ENCODE data around the gene TP53INP2. TPM values are rescaled to one million over a fixed set of nuclear protein-coding genes. Genes with fewer than 3 reads are reported as not detected.

TP53INP2 gene
- total RNA-seq, 1 experiment from 2014 or later = 1.8 TPM

- no TSS peak for BruUV-seq (replicated peaks)
- Mint-ChIP-seq H3K27me3 (ENCODE audit: insufficient read depth, unreplicated experiment) (no peaks in the 10 kb centered on the region), H3K4me3 (ENCODE audit: unreplicated experiment) (no peak overlapping the region), H3K36me3 (ENCODE audit: insufficient read depth, unreplicated experiment) (peaks cover 78% of the 10 kb centered on the region), H3K27ac (ENCODE audit: low read depth, unreplicated experiment) (no peak overlapping the region), H3K4me1 (ENCODE audit: insufficient read depth, unreplicated experiment) (no peaks in the 10 kb centered on the region), H3K9me3 (ENCODE audit: unreplicated experiment) (no peaks in the 10 kb centered on the region)
- ChIA-PET CTCF (interaction anchor here (0.6 kb wide), 1 partner anchor 120 kb away, joined by 4 read pairs; no protein-coding TSS in a partner anchor), POLR2A (no interaction called here)
- TF ChIP-seq CTCF (IDR thresholded peaks at IDR 0.05; ENCODE audit: unreplicated experiment) = no peak
- no peak for DNase-seq (ENCODE audit: unreplicated experiment)
- intact Hi-C loops (cut with micrococcal nuclease) = no loop called here
Observed at GRCh38 chr20:34724172-34724571, 20.0 kb downstream of the TP53INP2 start.

GRCh38 chr20:34729416-34729815, 25.3 kb downstream of the TP53INP2 start:
- Mint-ChIP-seq H3K4me1 (ENCODE audit: insufficient read depth, unreplicated experiment) (no peaks in the 10 kb centered on the region), H3K4me3 (ENCODE audit: unreplicated experiment) (no peak overlapping the region), H3K9me3 (ENCODE audit: unreplicated experiment) (no peaks in the 10 kb centered on the region), H3K27me3 (ENCODE audit: insufficient read depth, unreplicated experiment) (no peaks in the 10 kb centered on the region), H3K27ac (ENCODE audit: low read depth, unreplicated experiment) (no peak overlapping the region), H3K36me3 (ENCODE audit: insufficient read depth, unreplicated experiment) (peaks cover 56% of the 10 kb centered on the region)
- TF ChIP-seq CTCF (IDR thresholded peaks at IDR 0.05; ENCODE audit: unreplicated experiment) = no peak
- DNase-seq (ENCODE audit: unreplicated experiment) = no peak
- ChIA-PET CTCF (interaction anchor here (0.7 to 2.2 kb wide), 3 partner anchors 10 to 151 kb away, joined by 3 to 8 read pairs (median 8); no protein-coding TSS in a partner anchor), POLR2A (interaction anchor here (0.6 to 1.2 kb wide), 3 partner anchors 9 to 52 kb away, joined by 3 to 4 read pairs (median 3); partner anchors contain the start of gene PIGU)
- BruUV-seq (replicated peaks) = no TSS peak
- intact Hi-C loops (cut with micrococcal nuclease) = no loop called here

- no TSS peak for BruUV-seq (replicated peaks)
- no peaks in the 10 kb centered on the region for H3K9me3 Mint-ChIP-seq (ENCODE audit: unreplicated experiment)
- DNase-seq (ENCODE audit: unreplicated experiment) = no peak
- TF ChIP-seq CTCF (IDR thresholded peaks at IDR 0.05; ENCODE audit: unreplicated experiment) = no peak
- H3K4me1 Mint-ChIP-seq (ENCODE audit: insufficient read depth, unreplicated experiment) = no peaks in the 10 kb centered on the region
- ChIA-PET CTCF (interaction anchor here (0.6 to 1.4 kb wide), 4 partner anchors 36 to 244 kb away, joined by 3 to 5 read pairs (median 3); no protein-coding TSS in a partner anchor), POLR2A (interaction anchor here (0.9 kb wide), 1 partner anchor 11 kb away, joined by 3 read pairs; no protein-coding TSS in a partner anchor)
- no peak overlapping the region for H3K4me3 Mint-ChIP-seq (ENCODE audit: unreplicated experiment)
- no peaks in the 10 kb centered on the region for H3K27me3 Mint-ChIP-seq (ENCODE audit: insufficient read depth, unreplicated experiment)
- H3K27ac Mint-ChIP-seq (ENCODE audit: low read depth, unreplicated experiment) = no peak overlapping the region
- intact Hi-C loops (cut with micrococcal nuclease) = no loop called here
- peaks cover 39% of the 10 kb centered on the region for H3K36me3 Mint-ChIP-seq (ENCODE audit: insufficient read depth, unreplicated experiment)
Observed at GRCh38 chr20:34732523-34732922, 28.4 kb downstream of the TP53INP2 start.

- H3K27me3 Mint-ChIP-seq (ENCODE audit: insufficient read depth, unreplicated experiment) = no peaks in the 10 kb centered on the region
- no peaks in the 10 kb centered on the region for H3K4me1 Mint-ChIP-seq (ENCODE audit: insufficient read depth, unreplicated experiment)
- H3K4me3 Mint-ChIP-seq (ENCODE audit: unreplicated experiment) = no peak overlapping the region
- POLR2A ChIA-PET = no interaction called here
- CTCF ChIA-PET = interaction anchor here (1.5 kb wide), 1 partner anchor 34 kb away, joined by 3 read pairs; no protein-coding TSS in a partner anchor
- no peaks in the 10 kb centered on the region for H3K9me3 Mint-ChIP-seq (ENCODE audit: unreplicated experiment)
- TF ChIP-seq CTCF (IDR thresholded peaks at IDR 0.05; ENCODE audit: unreplicated experiment) = no peak
- DNase-seq (ENCODE audit: unreplicated experiment) = no peak
- H3K36me3 Mint-ChIP-seq (ENCODE audit: insufficient read depth, unreplicated experiment) = peaks cover 33% of the 10 kb centered on the region
- no TSS peak for BruUV-seq (replicated peaks)
- intact Hi-C loops (cut with micrococcal nuclease) = no loop called here
- no peak overlapping the region for H3K27ac Mint-ChIP-seq (ENCODE audit: low read depth, unreplicated experiment)
Observed at GRCh38 chr20:34736106-34736735, 32.1 kb downstream of the TP53INP2 start.
